Suppressor macrophage treated with lipopolysaccharide for 1 hour (primary cell): Measurements from ENCODE around the gene IMPA2.
A peak's percentile ranks its signal among the peaks of the same experiment; 100 is the strongest.
"Not testable (repeated sequence)": the region's sequence is repeated elsewhere in the genome, so short reads cannot be mapped to it uniquely, and the experiment has no call there.

Source experiments
- DNase-seq, 3 donors: peaks; one replicate each; pipeline ENCODE4 v3.0.0-alpha.2; 2020 to 2022

Gene IMPA2

GRCh38 chr18:12031181-12031580, 49.9 kb downstream of the IMPA2 start:
- DNase-seq = no peak

GRCh38 chr18:12031846-12032245, 50.5 kb downstream of the IMPA2 start:
- DNase-seq = no peak

- peak; percentile 16 to 41 (median 33) for DNase-seq
Observed at GRCh38 chr18:12032786-12033642, 51.7 kb downstream of the IMPA2 start.

- no peak for DNase-seq
Observed at GRCh38 chr18:12033643-12034025, 52.3 kb downstream of the IMPA2 start.

- peak in 2 of 3 donors; percentile 30 to 37 for DNase-seq
Observed at GRCh38 chr18:12034241-12035100, 53.2 kb downstream of the IMPA2 start.

GRCh38 chr18:12035481-12035880, 54.2 kb downstream of the IMPA2 start:
- DNase-seq = no peak

- no peak for DNase-seq
Observed at GRCh38 chr18:12036201-12036751, 55.0 kb downstream of the IMPA2 start.

GRCh38 chr18:12038082-12038638, 56.9 kb downstream of the IMPA2 start:
- DNase-seq = peak; percentile 31 to 48 (median 42)

- DNase-seq = peak; percentile 85 to 91 (median 90)
Observed at GRCh38 chr18:12038639-12039539, 57.6 kb downstream of the IMPA2 start.

GRCh38 chr18:12039540-12039930, 58.2 kb downstream of the IMPA2 start:
- DNase-seq = not testable (repeated sequence)

GRCh38 chr18:12041561-12041960, 60.3 kb downstream of the IMPA2 start:
- peak; percentile 28 to 61 (median 56) for DNase-seq

- no peak for DNase-seq
Observed at GRCh38 chr18:12043811-12044210, 62.5 kb downstream of the IMPA2 start.

GRCh38 chr18:12044591-12044990, 63.3 kb downstream of the IMPA2 start:
- no peak for DNase-seq

- no peak for DNase-seq
Observed at GRCh38 chr18:12046046-12046750, 64.9 kb downstream of the IMPA2 start.

GRCh38 chr18:12046751-12047335, 65.5 kb downstream of the IMPA2 start:
- DNase-seq = no peak

- no peak for DNase-seq
Observed at GRCh38 chr18:12048010-12048826, 66.9 kb downstream of the IMPA2 start.

- DNase-seq = peak; percentile 45 to 67 (median 55)
Observed at GRCh38 chr18:12048827-12049175, 67.5 kb downstream of the IMPA2 start.

- DNase-seq = peak; percentile 32 to 43 (median 39)
Observed at GRCh38 chr18:12049978-12050811, 68.9 kb downstream of the IMPA2 start.

GRCh38 chr18:12052866-12053265, 71.6 kb downstream of the IMPA2 start:
- peak in 1 of 3 donors; percentile 32 for DNase-seq
